Activated naive CD8-positive, alpha-beta T cell treated with anti-CD3 and anti-CD28 coated beads, Interleukin-2, amount 50 U/mL, for 16 hours (primary cell): Measurements from ENCODE around the gene ADGRD2.

Source experiments
- DNase-seq: peaks from one replicate; pipeline ENCODE4 v3.0.0-alpha.2; 2020; ENCODE audit warnings: low read depth, low spot score

The ADGRD2 gene

GRCh38 chr9:124438091-124438490 lies 12.2 kb upstream of the ADGRD2 start:
- DNase-seq: no peak

GRCh38 chr9:124439086-124439485 lies 11.2 kb upstream of the ADGRD2 start:
- DNase-seq: no peak

DNA sequence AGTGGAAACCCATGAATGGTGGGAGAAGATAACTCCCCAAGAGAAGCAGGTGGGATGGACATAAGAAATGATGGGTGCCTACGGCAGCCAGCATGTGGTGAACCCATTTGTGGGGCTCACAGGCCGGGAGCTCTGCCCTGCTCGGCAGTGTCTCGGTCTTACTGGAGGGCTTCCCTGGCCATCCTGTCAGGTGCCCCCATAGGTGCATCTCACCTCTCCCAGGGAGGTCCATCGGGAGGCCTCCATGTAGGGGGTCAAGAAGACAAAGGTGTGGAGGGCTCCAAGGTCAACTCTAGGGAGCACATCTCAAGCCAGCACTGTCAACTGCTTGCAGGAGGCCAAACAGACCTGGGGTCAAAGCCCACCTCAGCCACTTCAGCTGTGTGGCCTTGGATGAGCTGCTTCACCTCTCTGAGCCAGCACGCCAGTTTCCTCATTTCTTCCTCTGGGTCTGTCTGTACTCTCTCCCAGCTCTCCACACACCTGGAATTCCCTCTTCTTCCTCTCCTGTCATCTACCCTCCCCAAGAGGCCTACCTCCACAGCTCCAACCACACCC lies 10.5 kb upstream of the ADGRD2 start:
- no peak for DNase-seq

DNA sequence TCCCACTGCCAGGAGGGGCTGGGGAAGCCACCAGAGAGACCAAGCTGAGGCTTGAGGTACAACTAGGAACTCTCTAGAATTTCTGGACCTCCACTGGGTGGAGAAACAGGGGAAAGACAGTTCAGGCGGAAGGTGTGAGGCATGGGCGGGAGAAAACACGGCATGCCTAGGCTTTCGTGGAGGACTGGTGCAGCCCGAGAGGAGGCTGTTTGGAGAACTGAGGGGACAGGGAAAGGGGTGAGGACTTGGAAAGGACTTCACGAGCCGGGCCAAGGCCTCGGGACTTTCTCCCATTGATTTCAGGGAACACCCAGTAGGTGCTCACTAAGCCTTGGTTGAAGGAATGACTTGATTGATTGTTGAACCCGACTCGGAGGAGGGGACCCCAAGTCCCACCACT lies 9.5 kb upstream of the ADGRD2 start:
- no peak for DNase-seq

DNA sequence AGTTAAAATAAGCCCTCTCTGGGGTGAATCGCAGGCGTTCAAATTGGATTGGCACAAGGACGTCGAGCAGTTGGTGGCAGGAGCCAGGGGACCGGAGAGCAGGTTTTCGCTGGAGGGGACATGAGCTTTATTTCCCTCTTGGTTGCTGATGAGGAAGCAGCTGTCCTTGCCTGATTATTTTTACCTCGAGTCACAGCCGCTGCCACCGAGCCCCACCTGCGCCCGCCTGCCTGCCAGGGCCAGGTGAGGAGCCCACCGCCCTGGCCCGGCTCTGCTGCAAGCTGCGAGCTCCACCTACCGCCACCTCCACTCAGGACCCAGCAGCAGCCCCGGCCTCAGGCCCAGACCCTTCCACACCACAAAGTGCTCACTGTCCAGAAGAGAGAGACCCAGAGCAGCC lies 9.0 kb upstream of the ADGRD2 start:
- no peak for DNase-seq

DNA sequence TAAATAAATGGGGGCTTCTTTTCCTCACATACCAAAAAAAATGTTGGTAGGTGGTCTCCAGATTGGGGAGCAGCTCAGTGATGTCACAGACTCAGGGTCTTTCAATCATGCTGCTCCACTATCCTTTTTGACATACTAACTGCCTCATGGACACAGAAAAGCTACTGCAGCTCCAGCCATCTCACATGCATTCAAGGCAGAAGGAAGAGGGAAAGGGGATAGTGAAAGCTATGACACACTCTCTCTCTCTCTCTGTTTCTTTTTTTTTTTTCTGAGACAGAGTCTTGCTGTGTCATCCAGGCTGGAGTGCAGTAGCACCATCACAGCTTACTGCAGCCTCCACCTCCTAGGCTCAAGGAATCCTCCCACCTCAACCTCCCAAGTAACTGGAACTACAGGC lies 7.9 kb upstream of the ADGRD2 start:
- DNase-seq: no peak

DNA sequence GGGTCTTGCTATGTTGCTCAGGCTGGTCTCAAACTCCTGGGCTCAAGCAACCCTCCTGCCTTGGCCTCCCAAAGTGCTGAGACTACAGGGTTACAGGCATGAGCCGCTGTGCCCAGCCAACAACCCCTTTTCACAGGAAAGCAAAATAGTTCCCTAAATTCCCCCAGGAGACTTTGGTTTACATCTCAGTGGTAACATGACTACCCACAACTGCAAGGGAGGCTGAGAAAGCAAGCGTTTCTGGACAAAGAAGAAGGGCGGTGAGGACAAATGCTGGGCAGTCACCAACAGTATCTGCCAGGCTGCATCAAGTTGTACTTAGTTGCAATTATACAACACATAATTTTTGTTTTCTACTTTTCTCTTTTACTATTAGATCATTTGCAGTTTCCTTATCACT lies 7.4 kb upstream of the ADGRD2 start:
- DNase-seq: no peak

- DNase-seq: no peak
These were observed 6.6 kb upstream of the ADGRD2 start for GRCh38 chr9:124443625-124444024.

- no peak for DNase-seq
These were observed 6.1 kb upstream of the ADGRD2 start for GRCh38 chr9:124444166-124444565.

- no peak for DNase-seq
These were observed 3.0 kb upstream of the ADGRD2 start for GRCh38 chr9:124447297-124447661.

DNA sequence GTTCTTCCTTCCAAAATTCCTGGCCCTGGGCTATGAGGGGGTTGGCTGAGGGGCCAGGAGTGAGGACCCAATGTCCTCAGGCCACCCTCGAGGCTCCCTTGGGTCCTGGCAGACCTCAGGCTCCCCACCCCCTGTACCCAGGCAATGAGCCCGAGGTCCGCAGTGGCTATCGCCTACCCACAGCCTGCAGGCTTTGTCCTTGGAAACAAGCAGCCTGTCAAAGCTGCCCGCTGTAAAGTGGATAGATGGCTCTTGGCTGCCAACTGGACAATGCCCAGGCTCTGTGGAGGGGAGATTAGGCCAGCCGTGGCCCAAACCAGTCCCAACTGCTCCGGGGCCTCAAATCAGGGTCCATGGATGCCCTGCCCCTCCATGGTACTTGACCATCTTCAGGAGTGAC lies 2.2 kb upstream of the ADGRD2 start:
- DNase-seq: no peak

DNA sequence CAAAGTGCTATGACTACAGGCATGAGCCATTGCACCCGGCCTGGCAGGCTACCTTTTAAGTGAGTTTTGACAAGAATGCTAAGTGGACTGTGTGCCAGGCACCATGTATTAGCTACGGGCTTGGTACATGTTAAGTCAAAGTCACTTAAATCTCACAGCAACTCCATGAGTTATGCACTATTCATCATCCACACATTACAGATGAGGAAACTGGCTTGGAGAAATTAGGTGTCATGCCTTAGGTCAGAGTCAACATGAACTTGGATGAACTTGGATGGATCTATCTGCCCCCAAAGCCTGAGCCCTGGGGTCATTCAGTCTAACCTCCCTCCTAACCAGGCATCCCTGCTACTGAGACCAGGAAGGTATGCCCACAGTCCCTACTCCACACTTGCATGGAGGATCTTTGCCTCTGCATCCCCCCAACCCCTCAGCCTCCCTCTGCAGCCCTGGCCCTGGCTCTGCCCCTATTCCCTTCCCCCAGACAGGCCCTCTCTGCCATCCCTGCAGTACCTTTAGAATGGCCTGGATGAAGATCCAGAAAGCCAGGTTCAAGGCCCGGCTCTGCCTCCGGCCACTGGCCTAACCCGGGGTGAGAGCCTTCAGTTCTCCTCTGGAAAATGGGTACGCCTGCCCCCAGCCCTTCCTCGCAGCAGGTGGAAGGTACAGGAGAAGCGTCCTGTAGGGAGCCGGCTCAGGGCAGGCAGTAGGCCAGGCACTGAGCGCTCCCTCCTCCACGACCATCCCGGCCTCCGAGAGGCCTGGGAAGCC lies 685 bp upstream of the ADGRD2 start:
- no peak for DNase-seq

- DNase-seq: no peak
These were observed 845 bp downstream of the ADGRD2 start for GRCh38 chr9:124450931-124451661.

DNA sequence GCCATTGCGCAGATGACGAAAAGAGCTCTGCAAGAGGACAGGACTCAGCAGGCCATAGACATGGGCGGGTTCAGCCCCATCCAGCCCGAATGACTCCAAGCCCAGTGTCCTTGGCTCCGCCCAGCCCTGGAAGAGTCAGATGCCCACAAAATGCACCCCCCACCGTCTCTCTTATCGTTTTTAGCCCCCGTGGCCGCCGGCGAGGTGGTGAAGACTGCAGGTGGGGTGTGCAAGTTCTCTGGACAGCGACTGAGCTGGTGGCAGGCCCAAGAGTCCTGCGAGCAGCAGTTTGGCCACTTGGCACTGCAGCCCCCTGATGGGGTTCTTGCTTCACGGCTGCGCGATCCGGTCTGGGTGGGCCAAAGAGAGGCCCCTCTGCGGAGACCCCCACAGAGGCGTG lies 2.1 kb downstream of the ADGRD2 start:
- DNase-seq: no peak

DNA sequence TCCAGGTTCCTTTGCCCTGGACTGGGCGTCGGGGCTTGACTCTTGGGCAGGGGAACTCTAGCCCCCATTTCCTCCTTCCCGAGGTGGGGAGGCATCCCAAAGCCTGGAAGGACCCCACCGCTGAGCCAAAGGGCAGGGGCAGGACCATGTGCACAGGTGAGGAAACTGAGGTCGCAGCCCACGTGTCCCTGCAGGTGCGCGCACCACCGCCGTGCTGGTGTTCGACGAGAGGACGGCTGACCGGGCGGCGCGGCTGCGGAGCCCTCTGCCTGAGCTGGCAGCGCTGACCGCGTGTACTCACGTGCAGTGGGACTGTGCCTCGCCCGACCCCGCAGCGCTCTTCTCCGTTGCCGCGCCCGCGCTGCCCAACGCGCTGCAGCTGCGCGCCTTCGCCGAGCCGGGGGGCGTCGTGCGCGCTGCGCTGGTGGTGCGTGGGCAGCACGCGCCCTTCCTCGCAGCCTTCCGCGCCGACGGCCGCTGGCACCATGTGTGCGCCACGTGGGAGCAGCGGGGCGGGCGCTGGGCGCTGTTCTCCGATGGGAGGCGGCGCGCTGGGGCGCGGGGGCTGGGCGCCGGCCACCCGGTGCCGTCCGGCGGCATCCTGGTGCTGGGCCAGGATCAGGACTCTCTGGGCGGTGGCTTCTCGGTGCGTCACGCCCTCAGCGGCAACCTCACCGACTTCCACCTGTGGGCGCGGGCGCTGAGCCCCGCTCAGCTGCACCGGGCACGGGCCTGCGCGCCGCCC lies 2.8 kb downstream of the ADGRD2 start:
- no peak for DNase-seq

- no peak for DNase-seq
These were observed 3.4 kb downstream of the ADGRD2 start for GRCh38 chr9:124453586-124454191.

- DNase-seq: no peak
These were observed 4.0 kb downstream of the ADGRD2 start for GRCh38 chr9:124454296-124454695.

DNA sequence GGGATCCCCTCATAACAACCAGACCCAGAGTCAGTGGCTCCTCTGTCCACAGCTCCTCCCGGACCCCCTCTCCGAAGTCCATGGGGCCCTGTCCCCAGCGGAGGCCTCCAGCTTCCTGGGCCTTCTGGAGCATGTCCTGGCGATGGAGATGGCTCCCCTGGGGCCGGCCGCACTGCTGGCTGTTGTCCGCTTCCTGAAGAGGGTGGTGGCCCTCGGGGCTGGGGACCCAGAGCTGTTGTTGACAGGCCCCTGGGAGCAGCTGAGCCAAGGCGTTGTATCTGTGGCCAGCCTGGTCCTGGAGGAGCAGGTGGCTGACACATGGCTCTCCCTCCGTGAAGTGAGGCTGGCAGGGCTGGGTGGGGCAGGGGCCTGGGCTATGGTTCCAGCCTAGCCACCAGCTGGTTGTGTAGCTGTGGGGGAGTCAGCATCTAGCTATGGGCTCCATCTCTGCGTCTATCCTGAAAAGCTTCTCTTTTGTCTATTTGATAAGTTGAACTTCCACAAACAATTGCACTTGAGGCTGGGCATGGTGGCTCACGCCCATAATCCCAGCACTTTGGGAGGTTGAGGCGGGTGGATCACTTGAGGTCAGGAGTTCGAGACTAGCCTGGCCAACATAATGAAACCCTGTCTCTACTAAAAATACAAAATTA lies 4.7 kb downstream of the ADGRD2 start:
- no peak for DNase-seq

GRCh38 chr9:124455820-124456219 lies 5.6 kb downstream of the ADGRD2 start:
- DNase-seq: no peak

GRCh38 chr9:124456341-124457078 lies 6.3 kb downstream of the ADGRD2 start:
- DNase-seq: no peak
